CD4-positive, alpha-beta T cell treated with Interleukin-6 at 100 ng/mL for 8 hours (primary cell): ENCODE data around the gene CDK6.
A peak's percentile ranks its signal among the peaks of the same experiment; 100 is the strongest.

Experiments used
- DNase-seq: peaks from one replicate; pipeline ENCODE4 v3.0.0-alpha.2; 2020; ENCODE audit warnings: mixed read lengths, low spot score

Gene CDK6

GRCh38 chr7:92826258-92826938 lies 10.0 kb downstream of the CDK6 start:
- no peak for DNase-seq

DNA sequence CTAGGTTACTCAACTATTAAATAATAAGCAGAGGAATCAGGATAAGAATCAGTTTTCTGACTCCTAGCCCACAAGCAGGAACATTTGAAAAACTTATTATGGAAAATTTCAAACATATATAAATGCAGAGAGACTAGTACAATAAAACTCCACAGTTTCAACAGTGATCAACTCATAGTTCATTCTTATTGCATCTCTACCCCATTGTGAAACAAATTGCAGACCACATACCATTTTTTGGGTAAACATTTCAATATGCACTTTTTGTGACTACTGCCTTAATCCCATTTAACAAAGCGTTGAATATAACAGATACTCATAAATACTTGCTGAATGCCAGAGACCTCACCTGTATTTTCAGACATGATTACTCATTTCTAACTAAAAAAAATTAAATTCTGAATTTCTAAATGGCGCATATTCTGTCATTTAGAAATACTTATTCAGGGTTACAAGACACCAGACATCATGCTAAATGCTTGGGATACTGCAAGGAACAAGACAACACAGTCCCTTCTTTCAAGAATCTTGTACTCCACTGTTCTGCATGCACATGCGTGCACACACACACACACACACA lies 11.4 kb downstream of the CDK6 start:
- no peak for DNase-seq

DNA sequence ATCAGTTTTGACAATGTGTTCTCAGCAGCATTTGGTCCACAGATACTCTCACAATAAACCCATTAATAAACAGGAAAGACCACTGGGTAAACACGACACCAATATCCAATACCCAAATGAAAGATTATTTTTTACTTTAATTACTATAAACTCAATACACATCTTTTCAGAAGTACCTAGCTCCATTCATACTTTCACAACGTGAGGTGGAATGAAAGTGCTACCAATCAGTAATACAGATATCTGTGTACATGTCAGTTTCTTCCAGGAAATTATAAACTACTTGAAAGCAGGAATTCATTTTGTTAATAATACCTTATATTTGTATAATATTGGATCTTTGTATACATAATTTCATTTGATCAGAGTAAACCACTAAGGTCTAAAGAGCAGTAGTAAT lies 11.9 kb downstream of the CDK6 start:
- DNase-seq, result no peak

GRCh38 chr7:92823042-92823441 lies 13.3 kb downstream of the CDK6 start:
- no peak for DNase-seq

GRCh38 chr7:92820191-92820590 lies 16.2 kb downstream of the CDK6 start:
- no peak for DNase-seq

DNA sequence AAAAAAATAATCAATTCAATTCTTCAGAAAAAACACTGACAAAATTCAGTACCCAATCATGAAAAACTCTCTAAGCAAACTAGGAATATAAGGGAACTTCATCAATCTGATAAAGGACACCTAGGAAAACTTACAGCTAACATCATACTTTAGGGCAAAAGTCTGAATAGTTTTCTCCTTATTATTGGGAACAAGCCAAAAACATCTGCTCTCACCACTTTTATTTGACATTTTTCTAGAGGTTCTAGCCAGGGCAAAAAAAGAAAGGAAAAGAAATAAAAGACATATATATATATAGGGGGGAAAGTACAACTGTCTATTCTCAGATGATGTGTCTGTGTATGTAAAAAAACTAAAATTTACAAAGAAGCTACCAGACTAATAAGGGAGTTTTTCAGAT lies 19.0 kb downstream of the CDK6 start:
- no peak for DNase-seq

DNA sequence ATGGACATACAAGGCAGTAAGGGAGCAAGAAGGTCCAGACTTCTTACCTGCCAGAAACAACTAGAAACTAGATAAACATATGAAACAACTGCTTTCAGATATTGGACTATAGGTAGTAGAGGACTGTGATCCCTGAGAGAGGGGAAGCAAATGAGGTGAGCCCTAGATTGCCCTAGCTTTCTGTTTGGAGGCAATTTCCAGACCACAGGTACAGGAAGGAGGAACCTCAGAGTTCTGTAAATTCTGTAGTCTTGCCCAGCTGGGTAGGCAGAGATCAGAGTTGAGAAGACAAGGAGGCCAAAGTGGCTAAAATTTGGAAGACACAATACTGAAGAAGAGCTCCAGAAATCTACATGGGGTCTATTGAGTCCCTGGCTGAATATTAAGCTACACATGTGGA lies 21.0 kb downstream of the CDK6 start:
- DNase-seq, result no peak

- DNase-seq, result peak; percentile 29
Measured at GRCh38 chr7:92813390-92814024, 22.9 kb downstream of the CDK6 start.

DNA sequence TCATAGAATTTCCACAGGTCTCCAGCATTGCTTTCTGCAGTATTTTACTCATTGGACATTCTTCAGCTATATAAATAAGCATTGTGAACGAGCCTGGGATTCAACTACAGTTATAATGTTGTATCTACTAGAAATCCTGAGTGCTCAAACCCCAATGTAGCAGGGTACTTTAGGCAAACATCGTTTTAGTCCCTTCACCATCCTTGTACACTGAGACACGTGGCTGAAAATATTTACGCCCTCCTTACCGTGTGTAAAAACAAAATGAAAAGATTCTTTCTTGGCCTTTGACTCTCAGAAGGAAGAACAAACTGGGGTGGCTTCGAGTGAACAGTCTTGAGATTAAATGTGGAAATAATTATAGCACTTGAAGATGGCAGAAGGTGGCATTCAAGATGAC lies 25.2 kb downstream of the CDK6 start:
- DNase-seq, result no peak

DNA sequence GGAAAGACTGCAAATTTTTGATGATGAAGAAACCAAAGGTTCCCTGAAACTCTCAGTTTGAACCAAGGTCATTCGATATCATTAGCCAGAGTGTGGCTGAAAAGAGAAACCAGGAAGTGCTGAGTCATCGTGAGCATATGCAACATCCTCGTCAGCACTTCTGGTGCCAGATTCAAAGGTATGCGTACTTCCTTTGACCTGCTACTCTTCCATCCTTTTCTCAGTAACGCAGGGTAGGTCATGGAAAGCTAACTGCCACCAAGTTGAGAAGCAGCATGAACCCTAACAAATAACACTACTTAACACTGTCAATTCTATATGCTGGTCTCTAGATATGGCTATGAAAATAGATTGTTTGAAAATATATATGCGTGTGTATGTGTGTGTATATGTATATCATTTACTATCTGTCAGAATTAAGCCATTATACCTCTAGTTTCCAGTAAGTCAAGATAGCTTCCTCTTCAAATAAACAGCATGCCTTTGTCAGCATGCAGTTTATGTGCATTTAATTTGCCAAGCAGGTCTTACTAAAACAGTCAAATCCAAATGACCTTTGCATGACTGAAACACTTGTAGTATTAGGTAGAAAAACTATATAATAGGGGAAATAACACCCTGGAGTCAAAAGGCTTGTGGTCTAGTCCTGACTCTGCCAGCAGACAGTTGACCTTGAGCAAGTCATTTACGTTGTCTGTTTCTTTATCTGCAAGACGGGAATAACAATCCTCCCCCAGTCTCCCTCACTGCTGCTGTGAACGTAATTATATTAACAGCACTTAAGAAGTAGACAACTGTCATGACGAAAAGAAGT lies 26.4 kb downstream of the CDK6 start:
- DNase-seq, result peak; percentile 63

DNA sequence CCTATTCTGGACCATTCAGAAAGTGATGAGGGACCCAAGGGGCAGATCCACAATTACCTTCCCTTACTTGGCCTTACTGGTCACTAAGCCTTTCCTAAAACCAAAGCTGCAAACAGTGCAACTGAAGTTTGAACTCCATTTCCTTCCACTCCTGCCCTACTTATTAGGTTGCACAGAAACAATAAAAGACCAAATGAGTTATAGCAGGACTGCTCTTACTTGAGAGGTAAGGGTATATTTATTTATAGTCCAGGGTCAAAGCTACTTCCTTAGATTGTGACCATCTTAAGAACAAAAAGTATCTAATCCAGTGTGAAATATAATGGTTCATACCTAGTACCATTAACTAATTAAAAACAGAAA lies 27.0 kb downstream of the CDK6 start:
- DNase-seq, result no peak

DNA sequence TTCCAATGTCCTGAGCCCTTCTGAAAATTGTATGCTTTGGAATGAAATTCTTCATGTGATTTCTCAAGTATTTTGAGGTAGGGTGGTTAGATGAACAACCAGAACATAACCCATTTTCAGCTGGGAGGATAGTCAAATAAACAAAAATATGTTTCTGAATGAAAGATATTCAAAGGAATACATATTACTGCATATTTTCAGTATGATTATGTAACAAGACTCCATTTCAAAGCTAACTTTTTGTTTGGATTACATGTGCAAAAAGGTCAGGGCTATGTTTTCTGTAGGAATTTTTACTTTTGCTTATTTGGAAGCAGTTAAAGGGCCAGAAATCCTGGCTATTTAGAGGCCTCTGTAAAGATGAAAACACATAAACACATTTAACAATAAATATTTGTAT lies 27.7 kb downstream of the CDK6 start:
- DNase-seq, result no peak

DNA sequence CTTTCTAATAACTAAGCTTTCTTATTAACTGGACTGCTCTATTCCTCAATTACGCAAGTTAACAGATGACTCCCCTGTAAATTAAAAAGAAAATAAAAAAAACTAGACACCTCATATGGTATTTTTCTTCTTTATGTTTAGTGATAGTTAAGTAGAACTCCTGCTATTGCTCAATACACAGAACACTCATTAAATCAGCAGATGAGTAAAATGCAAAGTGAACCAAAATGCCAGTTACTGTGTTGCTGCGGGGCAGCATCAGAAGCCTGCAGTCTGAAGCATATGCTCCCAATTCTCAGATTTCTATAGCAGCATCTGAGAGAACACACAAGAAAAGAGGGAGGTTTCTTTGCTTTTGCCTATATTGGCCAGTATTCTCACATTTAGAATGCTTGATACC lies 28.4 kb downstream of the CDK6 start:
- DNase-seq, result no peak

- DNase-seq, result no peak
Measured at GRCh38 chr7:92806496-92806895, 29.9 kb downstream of the CDK6 start.

DNA sequence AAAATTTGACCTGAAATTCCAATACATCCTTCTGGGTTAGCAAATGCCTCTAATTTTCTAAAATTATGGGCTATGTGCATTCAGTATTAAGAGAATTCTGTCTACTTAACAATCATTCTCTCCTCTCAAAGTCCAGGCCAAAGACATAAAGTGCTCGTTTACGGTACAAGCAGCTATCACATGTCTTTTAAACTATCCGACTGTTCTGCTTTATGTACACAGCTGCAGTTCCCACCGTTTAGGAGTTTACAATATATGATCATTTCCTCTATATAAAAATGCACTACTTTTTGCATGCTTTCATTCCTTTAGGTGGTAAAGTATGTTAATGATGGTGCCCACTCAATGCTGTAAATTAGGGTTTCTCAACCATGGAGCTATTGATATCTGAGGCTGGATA lies 34.0 kb downstream of the CDK6 start:
- no peak for DNase-seq

- DNase-seq, result no peak
Measured at GRCh38 chr7:92799446-92800211, 36.7 kb downstream of the CDK6 start.

DNA sequence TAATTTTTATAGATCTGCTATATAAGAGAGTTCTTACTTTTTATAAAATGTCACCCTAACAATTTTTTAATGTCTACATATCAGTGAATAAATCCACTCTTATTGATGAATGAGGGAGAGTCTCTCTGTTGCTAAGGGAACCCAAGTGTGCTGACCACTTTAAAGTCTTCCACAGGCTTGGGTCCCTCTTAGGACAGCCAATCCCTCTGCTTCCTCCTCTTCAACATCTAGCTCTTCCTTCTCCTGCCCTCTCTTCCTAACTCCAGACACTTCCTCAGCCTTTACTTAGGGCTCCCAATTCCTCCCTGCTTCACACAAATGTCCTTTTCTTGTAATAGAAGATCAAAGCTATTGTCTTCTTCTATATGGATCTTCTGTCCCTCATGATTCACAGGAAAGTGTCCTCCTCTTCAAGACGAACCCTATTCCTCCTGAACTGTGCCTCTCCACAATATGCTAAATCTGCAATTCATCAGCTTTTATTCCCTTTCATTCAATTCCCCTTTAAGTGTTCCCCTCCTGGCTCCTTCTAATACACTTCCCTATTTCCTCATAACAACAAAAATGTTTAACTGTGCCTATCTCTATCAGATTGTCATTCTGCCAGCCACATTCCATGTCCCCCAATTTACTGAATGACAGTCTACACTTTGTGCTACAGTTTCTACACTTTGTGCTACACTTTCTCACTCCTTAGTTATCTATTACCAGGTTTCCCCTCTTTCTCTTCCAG lies 37.7 kb downstream of the CDK6 start:
- no peak for DNase-seq

DNA sequence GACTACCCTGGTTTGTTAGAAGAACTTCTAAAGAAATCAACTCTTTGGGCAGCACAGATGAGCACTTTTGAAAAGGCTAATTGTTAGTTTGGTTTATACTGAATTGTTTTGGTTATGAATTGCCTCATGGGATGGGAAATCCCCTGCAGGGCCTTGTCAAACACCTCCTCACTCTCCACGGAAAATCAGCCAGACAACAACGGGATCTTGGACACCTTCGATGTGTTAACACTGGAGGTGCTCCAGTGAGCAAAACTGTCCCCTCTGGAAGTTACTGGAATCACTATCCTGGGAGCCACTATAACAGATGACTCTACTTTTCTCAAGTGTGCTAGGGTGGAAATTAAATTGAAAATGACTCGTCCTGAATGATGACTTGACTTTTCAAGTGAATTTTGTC lies 38.7 kb downstream of the CDK6 start:
- DNase-seq, result no peak

DNA sequence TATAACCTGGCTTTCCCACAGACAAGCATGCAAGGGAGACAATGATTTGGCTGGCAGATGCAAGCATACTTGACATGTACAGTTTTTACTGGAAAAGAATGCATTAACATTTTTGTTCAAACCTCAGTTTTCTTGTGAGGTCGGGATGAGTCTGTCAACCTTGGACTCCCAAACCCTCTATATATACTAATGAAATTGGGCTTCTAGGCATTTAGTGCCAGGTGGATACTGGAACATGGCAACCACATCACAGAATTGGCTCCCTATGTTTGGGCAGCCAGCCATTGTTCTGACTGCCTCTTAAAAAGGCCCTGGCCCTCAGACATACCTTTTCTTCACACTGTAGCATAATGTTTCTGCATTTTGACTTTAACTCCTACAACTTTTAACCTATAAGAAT lies 39.1 kb downstream of the CDK6 start:
- DNase-seq, result no peak

- DNase-seq, result no peak
Measured at GRCh38 chr7:92794831-92795230, 41.5 kb downstream of the CDK6 start.

- no peak for DNase-seq
Measured at GRCh38 chr7:92794391-92794790, 42.0 kb downstream of the CDK6 start.
